HG03565 (cell line): ENCODE measurements around the gene MESD.

Source experiments
- ATAC-seq: cut with Tn5 transposase; IDR thresholded peaks from one replicate; pipeline ENCODE4 v1.9.1; 2021; ENCODE audit warnings: mild to moderate bottlenecking, moderate library complexity; ENCODE audit not compliant: unreplicated experiment

The MESD gene

GRCh38 chr15:80913541-80913940 lies 76.1 kb downstream of the MESD start:
- ATAC-seq = no peak

- no peak for ATAC-seq
Observed at GRCh38 chr15:80912673-80913072, 76.9 kb downstream of the MESD start.

- ATAC-seq = no peak
Observed at GRCh38 chr15:80911821-80912220, 77.8 kb downstream of the MESD start.

- no peak for ATAC-seq
Observed at GRCh38 chr15:80906159-80906766, 83.4 kb downstream of the MESD start.

- ATAC-seq = no peak
Observed at GRCh38 chr15:80904998-80905397, 84.6 kb downstream of the MESD start.

GRCh38 chr15:80902298-80902801 lies 87.3 kb downstream of the MESD start:
- no peak for ATAC-seq

GRCh38 chr15:80898040-80898439 lies 91.6 kb downstream of the MESD start:
- no peak for ATAC-seq
